IMR-90 (cell line): Measurements from ENCODE around the gene ERCC1. TPM values are rescaled to one million over a fixed set of nuclear protein-coding genes. Genes with fewer than 3 reads are reported as not detected.
"Not testable (repeated sequence)": the region's sequence is repeated elsewhere in the genome, so short reads cannot be mapped to it uniquely, and the experiment has no call there.

ENCODE experiments used
- ATAC-seq: fragments of 200-7000 bp; cut with Tn5 transposase; 2 replicates; pipeline ENCODE4 v1.9.1; 2020; ENCODE audit warnings: low read depth, mild to moderate bottlenecking, moderate library complexity
- BruUV-seq: library from RNA; stranded (reverse); fragments of 400-500 nt; replicated peaks from 2 replicates; lab custom pipeline; 2021; lab: Mats Ljungman, UMichigan
- CTCF ChIA-PET: fragments of 300-600 bp; formaldehyde crosslinking; extraction: SDS; loops from one replicate; lab custom pipeline; 2021; ENCODE audit warnings: antibody characterized with exemption; lab: Yijun Ruan, JAX
- POLR2A ChIA-PET: fragments of 300-600 bp; sonication (Branson Sonifier 250); formaldehyde crosslinking; loops from one replicate; lab custom pipeline; 2022; ENCODE audit warnings: antibody characterized with exemption; ENCODE audit not compliant: unreplicated experiment; lab: Charles Lee
- DNase-seq: peaks from one replicate; pipeline ENCODE4 v3.0.0; 2013
- H2AFZ ChIP-seq: replicated peaks from 2 replicates; pipeline ENCODE3; 2013; ENCODE audit warnings: low read length, mild to moderate bottlenecking; ENCODE audit not compliant: poor library complexity
- H2AK5ac ChIP-seq: 2 replicates; pipeline ENCODE4 v1.6.1; 2013; ENCODE audit warnings: low read depth, low read length, inconsistent platforms
- H2AK9ac ChIP-seq: replicated peaks from 2 replicates; pipeline ENCODE3; 2013; ENCODE audit warnings: mild to moderate bottlenecking, low read depth, low read length, moderate library complexity; ENCODE audit not compliant: poor library complexity
- H2BK120ac ChIP-seq: 2 replicates; pipeline ENCODE4 v1.6.1; 2013; ENCODE audit warnings: low read depth, low read length, inconsistent platforms
- H2BK15ac ChIP-seq: 3 replicates; pipeline ENCODE4 v1.6.1; 2013; ENCODE audit warnings: low read depth, low read length, inconsistent platforms
- H2BK20ac ChIP-seq: 2 replicates; pipeline ENCODE4 v1.6.1; 2013; ENCODE audit warnings: low read depth, mild to moderate bottlenecking, inconsistent platforms, low read length, moderate library complexity
- H2BK5ac ChIP-seq: 2 replicates; pipeline ENCODE4 v1.6.1; 2013; ENCODE audit warnings: mild to moderate bottlenecking, low read depth, low read length, inconsistent platforms; ENCODE audit not compliant: poor library complexity, severe bottlenecking
- H3K14ac ChIP-seq: replicated peaks from 2 replicates; pipeline ENCODE4 v1.6.1; 2013; ENCODE audit warnings: low read depth, low read length, inconsistent platforms
- H3K18ac ChIP-seq: 2 replicates; pipeline ENCODE4 v1.6.1; 2013; ENCODE audit warnings: low read depth, low read length, control low read depth
- H3K23ac ChIP-seq: 2 replicates; pipeline ENCODE4 v1.6.1; 2013; ENCODE audit warnings: low read depth, low read length, inconsistent platforms
- H3K27ac ChIP-seq: 2 replicates; pipeline ENCODE4 v1.5.1; 2013; ENCODE audit warnings: mild to moderate bottlenecking, control low read depth, low read length; ENCODE audit not compliant: insufficient read depth
- H3K27me3 ChIP-seq: 2 replicates; pipeline ENCODE4 v1.6.1; 2013; ENCODE audit warnings: low read length; ENCODE audit not compliant: control insufficient read depth, insufficient read depth
- H3K36me3 ChIP-seq: 2 replicates; pipeline ENCODE4 v1.6.1; 2013; ENCODE audit warnings: low read length, mixed read lengths; ENCODE audit not compliant: control insufficient read depth, insufficient read depth
- H3K4ac ChIP-seq: 2 replicates; pipeline ENCODE4 v1.6.1; 2013; ENCODE audit warnings: low read depth, low read length, inconsistent platforms
- H3K4me1 ChIP-seq: 2 replicates; pipeline ENCODE4 v1.6.1; 2013; ENCODE audit warnings: low read length, mixed read lengths; ENCODE audit not compliant: control insufficient read depth, insufficient read depth
- H3K4me2 ChIP-seq: 2 replicates; pipeline ENCODE4 v1.6.1; 2013; ENCODE audit warnings: low read depth, mild to moderate bottlenecking, control low read depth, low read length, moderate library complexity
- H3K4me3 ChIP-seq: 2 replicates; pipeline ENCODE4 v1.5.1; 2013; ENCODE audit warnings: low read depth, mild to moderate bottlenecking, control low read depth, low read length, moderate library complexity; ENCODE audit not compliant: insufficient read depth
- H3K56ac ChIP-seq: 2 replicates; pipeline ENCODE4 v1.6.1; 2013; ENCODE audit warnings: low read length, inconsistent platforms; ENCODE audit not compliant: insufficient read depth; ENCODE audit errors: extremely low read depth
- H3K79me1 ChIP-seq, 2 experiments: 2 replicates each; pipeline ENCODE4 v1.6.1; 2013; ENCODE audit warnings: low read length in 2 of 2, inconsistent platforms in 1 of 2, low read depth in 1 of 2
- H3K9ac ChIP-seq: 2 replicates; pipeline ENCODE4 v1.6.1; 2013; ENCODE audit warnings: low read depth, low read length, control low read depth
- H3K9me1 ChIP-seq: 2 replicates; pipeline ENCODE4 v1.6.1; 2013; ENCODE audit warnings: low read length, inconsistent platforms; ENCODE audit not compliant: insufficient read depth
- H3K9me3 ChIP-seq: 2 replicates; pipeline ENCODE4 v1.6.1; 2013; ENCODE audit warnings: low read length; ENCODE audit not compliant: control insufficient read depth, insufficient read depth
- H4K20me1 ChIP-seq: 2 replicates; pipeline ENCODE4 v1.6.1; 2013; ENCODE audit warnings: low read length, inconsistent platforms; ENCODE audit not compliant: insufficient read depth
- H4K5ac ChIP-seq: 2 replicates; pipeline ENCODE4 v1.6.1; 2013; ENCODE audit warnings: mild to moderate bottlenecking, low read depth, low read length, control low read depth
- H4K8ac ChIP-seq, 2 experiments: 2 replicates each; pipeline ENCODE4 v1.6.1; 2013; ENCODE audit warnings: low read depth in 2 of 2, low read length in 2 of 2, control low read depth in 1 of 2, inconsistent platforms in 1 of 2
- H4K91ac ChIP-seq: 2 replicates; pipeline ENCODE4 v1.6.1; 2013; ENCODE audit warnings: low read depth, low read length, inconsistent platforms; ENCODE audit not compliant: insufficient read depth
- BHLHE40 ChIP-seq: fragments of 150-350 bp; IDR thresholded peaks from 2 replicates; pipeline ENCODE4 v1.6.1; 2016; ENCODE audit warnings: mild to moderate bottlenecking, low read depth, low read length
- CEBPB ChIP-seq: IDR thresholded peaks from 2 replicates; pipeline ENCODE4 v1.6.1; 2012; ENCODE audit warnings: low read depth, low read length, improper control_type of control experiment
- NFE2L2 ChIP-seq: fragments of 150-350 bp; IDR thresholded peaks from 2 replicates; pipeline ENCODE4 v1.6.1; 2016; ENCODE audit warnings: low read depth, mild to moderate bottlenecking, low read length
- USF2 ChIP-seq: fragments of 150-350 bp; IDR thresholded peaks from 2 replicates; pipeline ENCODE4 v1.6.1; 2017; ENCODE audit warnings: mild to moderate bottlenecking, antibody characterized with exemption, low read length, low read depth
- WGBS, 2 experiments: methylation state at CpG; one replicate each; pipeline versions ENCODE4 v1.1.5 to v1.1.7; 2013; ENCODE audit warnings: missing lambda C conversion rate in 2 of 2; ENCODE audit not compliant: insufficient read length in 1 of 2; ENCODE audit errors: extremely low coverage in 2 of 2; 5-methylcytosine and 5-hydroxymethylcytosine counted together
- dilution Hi-C: fragments of 300-500 bp; cut with HindIII; formaldehyde crosslinking; loops from one replicate; pipeline ENCODE4 v1.14.3; 2018; ENCODE audit warnings: low sequenced_read_pairs; ENCODE audit not compliant: unreplicated experiment
- in situ Hi-C: fragments of 300-500 bp; cut with MboI; formaldehyde crosslinking; loops from 3 replicates; pipeline ENCODE4 v1.14.3; 2019; ENCODE audit warnings: low sequenced_read_pairs, inconsistent platforms, mixed read lengths
- intact Hi-C: fragments of 100-400 bp; cut with micrococcal nuclease; formaldehyde crosslinking; loops from 2 replicates; pipeline ENCODE4 v1.10.0; 2022
- polyA plus RNA-seq, 3 experiments: library from polyadenylated mRNA; depleted of rRNA; stranded (reverse); fragments of >200 nt; gene quantifications; 2 replicates each; pipeline ENCODE4 v1.2.3, GENCODE V29; 2012; ENCODE audit warnings: low replicate concordance in 1 of 3
- total RNA-seq: library from RNA; depleted of rRNA; stranded (reverse); fragments of >200 nt; gene quantifications from 2 replicates; pipeline ENCODE4 v1.2.3, GENCODE V29; 2012

Gene ERCC1
- total and polyA plus RNA-seq, 2 of the 4 experiments (the other 2 are of a cell fraction) = 84.2 to 132 TPM

- H3K4me2 ChIP-seq = peak overlapping the region; percentile 20; the same call in 1 of the 2 replicates
- CTCF ChIA-PET = interaction anchor here (1.0 to 1.6 kb wide), 2 partner anchors 8 to 48 kb away, joined by 3 to 11 read pairs; no protein-coding TSS in a partner anchor
These were observed 7.3 kb upstream of the ERCC1 start for GRCh38 chr19:45431008-45431407.

GRCh38 chr19:45429896-45430295 lies 6.2 kb upstream of the ERCC1 start:
- Histone ChIP-seq H2BK20ac (peak overlapping the region; percentile 70; the same call in 1 of the 2 replicates), H3K4ac (peak overlapping the region; percentile 8; the same call in 1 of the 2 replicates), H3K79me1 (peaks cover 0 to 13% of the 10 kb centered on the region in 2 experiments; a peak in 2 of 4 replicates), H2AK5ac (peak overlapping the region; percentile 17; the same call in 1 of the 2 replicates), H2BK120ac (peak overlapping the region; percentile 9; the same call in 1 of the 2 replicates), H2AK9ac (peak overlapping the region; percentile 42), H4K8ac (0 out of 4 replicates have a peak overlapping the region, but pooled peaks of 1 of the 2 experiments have one; percentile 10)
- H4K5ac ChIP-seq, H3K27ac ChIP-seq, H3K4me1 ChIP-seq, H3K4me2 ChIP-seq, H3K9me1 ChIP-seq, H2AFZ ChIP-seq, POLR2A ChIA-PET, H3K4me3 ChIP-seq, CTCF ChIA-PET, DNase-seq, H2BK5ac ChIP-seq, H3K36me3 ChIP-seq, H3K9ac ChIP-seq, H3K9me3 ChIP-seq, H3K23ac ChIP-seq, H3K18ac ChIP-seq, H3K27me3 ChIP-seq, H2BK15ac ChIP-seq, BruUV-seq, dilution Hi-C loops, in situ Hi-C loops, H3K56ac ChIP-seq, ATAC-seq, H4K91ac ChIP-seq, H4K20me1 ChIP-seq, H3K14ac ChIP-seq: not testable (repeated sequence)
- intact Hi-C loops = loop anchor here (5.0 kb wide), 1 partner anchor 212 kb away; no protein-coding TSS in a partner anchor
- 84% methylated on average over 8 of the region's 11 CpGs; no CpG with 5 or more reads in 1 of the 2 experiments for WGBS, 2 experiments

More at GRCh38 chr19:45431008-45431407, 7.3 kb upstream of the ERCC1 start:
- H4K20me1 ChIP-seq, intact Hi-C loops, POLR2A ChIA-PET, H2BK20ac ChIP-seq, H3K4me3 ChIP-seq, H3K27me3 ChIP-seq, H4K91ac ChIP-seq, H3K23ac ChIP-seq, H3K4me1 ChIP-seq, H3K36me3 ChIP-seq, H3K9me1 ChIP-seq, H3K9ac ChIP-seq, dilution Hi-C loops, H2AK9ac ChIP-seq, in situ Hi-C loops, ATAC-seq, H2BK5ac ChIP-seq, H4K5ac ChIP-seq, H3K56ac ChIP-seq, H3K9me3 ChIP-seq, BruUV-seq: not testable (repeated sequence)
- DNase-seq = peak; percentile 71
- H2BK15ac ChIP-seq = peak overlapping the region; percentile 56; the same call in 1 of the 3 replicates
- peak overlapping the region; percentile 30; the same call in 1 of the 2 replicates for H2BK120ac ChIP-seq
- H2AK5ac ChIP-seq = peak overlapping the region; percentile 71; the same call in 1 of the 2 replicates
- peak overlapping the region; percentile 51 for H2AFZ ChIP-seq
- H3K79me1 ChIP-seq = peaks cover 0 to 13% of the 10 kb centered on the region in 2 experiments; a peak in 2 of 4 replicates
- WGBS, 2 experiments = 67% methylated on average over 3 of the region's 9 CpGs; no CpG with 5 or more reads in 1 of the 2 experiments
- H3K18ac ChIP-seq = peak overlapping the region; percentile 5; the same call in 1 of the 2 replicates
- peak overlapping the region; percentile 24; the same call in 1 of the 2 replicates for H3K4ac ChIP-seq
- peak overlapping the region in 1 of 2 experiments; percentile 79; a peak in 1 of 4 replicates for H4K8ac ChIP-seq
- peak overlapping the region; percentile 66; the same call in 1 of the 2 replicates for H3K27ac ChIP-seq
- peak overlapping the region; percentile 17; the same call in 1 of the 2 replicates for H3K14ac ChIP-seq
- TF ChIP-seq NFE2L2 (peak; percentile 26; the same call in 1 of the 2 replicates), CEBPB (peak; percentile 80), BHLHE40 (peak; percentile 89), USF2 (peak; percentile 43; the same call in 1 of the 2 replicates)
